ENCODE data around the gene KRT76.

- no peak for TF ChIP-seq CTCF (IDR thresholded peaks at IDR 0.05 in 2 of 3, conservative IDR thresholded peaks at IDR 0.05 in 1 of 3; ENCODE audit: control insufficient read depth in 2 of 3, extremely low read depth in 1 of 3, insufficient read depth in 1 of 3, low read depth in 3 of 3, low read length in 3 of 3)
- no peak for TF ChIP-seq NFIC (IDR thresholded peaks at IDR 0.05; ENCODE audit: low read depth, low read length)
- TF ChIP-seq JUNB (IDR thresholded peaks at IDR 0.05), result no peak
- no peak for TF ChIP-seq ELK1 (IDR thresholded peaks at IDR 0.05; ENCODE audit: low read depth, low read length)
- TF ChIP-seq RAD21 (IDR thresholded peaks at IDR 0.05; ENCODE audit: insufficient read depth, low read depth, low read length), result no peak
- TF ChIP-seq EED (IDR thresholded peaks at IDR 0.05; ENCODE audit: low read depth), result no peak
- TF ChIP-seq KAT2A (conservative IDR thresholded peaks at IDR 0.05; ENCODE audit: control insufficient read depth, low read depth, low read length), result no peak
- TF ChIP-seq REST (IDR thresholded peaks at IDR 0.05; ENCODE audit: low read depth, low read length), result no peak
- TF ChIP-seq POLR2A (IDR thresholded peaks at IDR 0.05; ENCODE audit: low read depth, low read length), result no peak
- no peak for TF ChIP-seq CBX5 (IDR thresholded peaks at IDR 0.05; ENCODE audit: low read depth)
- no peak for TF ChIP-seq IRF3 (IDR thresholded peaks at IDR 0.05)
- no peak for TF ChIP-seq CEBPB (IDR thresholded peaks at IDR 0.05; ENCODE audit: borderline replicate concordance in 1 of 2, low read depth in 2 of 2, low read length in 2 of 2)
- no peak for TF ChIP-seq NR2F1 (conservative IDR thresholded peaks at IDR 0.05)
- no peak for TF ChIP-seq SKIL (IDR thresholded peaks at IDR 0.05; ENCODE audit: low read depth, poor library complexity, severe bottlenecking)
Observed at GRCh38 chr12:52753283-52753682, 23.9 kb downstream of the KRT76 start.

Measured in GM12878 (cell line).